ENCODE measurements around the gene PBX1.
A peak's percentile ranks its signal among the peaks of the same experiment; 100 is the strongest.

The PBX1 gene

DNA sequence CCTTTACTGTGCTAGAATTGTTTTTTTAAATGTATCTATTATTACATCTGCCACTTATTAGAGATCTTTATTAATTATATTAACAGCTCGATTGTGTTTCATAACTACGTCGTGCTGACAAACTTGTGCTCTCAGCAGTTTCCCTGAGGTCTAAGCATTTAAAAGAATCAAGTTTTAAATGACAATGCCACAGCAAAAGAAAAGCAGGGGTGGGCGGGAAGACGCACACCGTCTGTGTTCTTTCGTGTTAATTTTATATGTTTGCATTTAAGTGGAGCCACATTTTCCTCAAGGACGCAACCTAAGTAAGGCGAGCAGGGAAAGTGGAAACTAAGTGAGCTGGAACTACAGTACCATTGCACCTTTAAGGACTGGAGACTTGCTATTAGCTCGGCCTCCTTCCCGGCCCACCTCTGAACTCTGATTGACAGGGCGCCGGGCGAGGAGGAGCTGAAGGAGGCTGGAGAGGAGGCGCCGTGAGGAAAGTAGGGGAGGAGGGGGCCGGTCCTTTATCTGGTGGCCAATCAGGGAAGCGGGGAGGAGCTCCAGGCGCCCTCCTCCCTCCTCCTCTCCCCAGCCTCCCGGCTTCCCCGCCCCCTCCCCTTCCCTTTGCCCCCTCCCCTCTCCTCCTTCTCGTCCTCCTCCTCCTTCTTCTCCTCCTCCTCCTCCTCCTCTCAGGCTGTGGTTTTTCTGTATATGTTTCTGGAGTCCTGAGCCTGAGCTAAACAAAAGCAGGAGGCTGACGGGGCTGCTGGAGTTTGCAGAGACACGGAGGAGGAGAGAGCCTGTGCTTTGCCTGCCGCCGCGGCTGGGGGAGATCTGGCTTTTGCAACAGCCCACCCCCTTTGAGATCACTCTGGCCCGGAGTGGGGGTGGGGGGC is at the start of gene PBX1:
TSS of gene PBX1 (plus strand) at position 724 of the 881 bp plus-strand sequence.
- peak within 1 kb of the TSS; percentile 66 for H3K4me3 ChIP-seq (ENCODE audit: low read depth, low read length)
- in situ Hi-C loops (cut with HindIII; ENCODE audit: low sequenced_read_pairs), result no loop called here
- TF ChIP-seq, protein P1, sequence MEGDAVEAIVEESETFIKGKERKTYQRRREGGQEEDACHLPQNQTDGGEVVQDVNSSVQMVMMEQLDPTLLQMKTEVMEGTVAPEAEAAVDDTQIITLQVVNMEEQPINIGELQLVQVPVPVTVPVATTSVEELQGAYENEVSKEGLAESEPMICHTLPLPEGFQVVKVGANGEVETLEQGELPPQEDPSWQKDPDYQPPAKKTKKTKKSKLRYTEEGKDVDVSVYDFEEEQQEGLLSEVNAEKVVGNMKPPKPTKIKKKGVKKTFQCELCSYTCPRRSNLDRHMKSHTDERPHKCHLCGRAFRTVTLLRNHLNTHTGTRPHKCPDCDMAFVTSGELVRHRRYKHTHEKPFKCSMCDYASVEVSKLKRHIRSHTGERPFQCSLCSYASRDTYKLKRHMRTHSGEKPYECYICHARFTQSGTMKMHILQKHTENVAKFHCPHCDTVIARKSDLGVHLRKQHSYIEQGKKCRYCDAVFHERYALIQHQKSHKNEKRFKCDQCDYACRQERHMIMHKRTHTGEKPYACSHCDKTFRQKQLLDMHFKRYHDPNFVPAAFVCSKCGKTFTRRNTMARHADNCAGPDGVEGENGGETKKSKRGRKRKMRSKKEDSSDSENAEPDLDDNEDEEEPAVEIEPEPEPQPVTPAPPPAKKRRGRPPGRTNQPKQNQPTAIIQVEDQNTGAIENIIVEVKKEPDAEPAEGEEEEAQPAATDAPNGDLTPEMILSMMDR (IDR thresholded peaks at IDR 0.05; ENCODE audit: low read depth, low read length, missing control alignments), result no peak
- DNase-seq (ENCODE audit: low read depth), result peak; percentile 97

DNA sequence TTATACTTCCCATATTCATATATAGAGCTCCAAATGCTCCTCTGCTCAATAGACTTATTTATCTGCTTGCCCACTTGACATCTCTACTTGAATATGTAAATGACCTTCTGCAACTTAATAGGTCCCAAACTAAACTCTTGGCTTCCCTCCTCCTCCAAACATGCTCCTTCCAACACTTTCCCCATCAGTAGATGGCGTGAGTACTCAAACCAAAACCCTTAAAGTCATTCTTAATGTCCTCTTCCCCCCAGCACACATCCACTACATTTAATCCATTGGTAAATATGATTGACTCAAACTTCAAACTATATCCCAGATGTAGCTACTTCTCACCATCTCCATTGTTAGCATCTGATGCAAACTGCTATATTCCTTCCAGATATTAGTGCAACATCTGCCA is 48.5 kb upstream of the PBX1 start:
- TF ChIP-seq, protein P1 (IDR thresholded peaks at IDR 0.05; ENCODE audit: low read depth, low read length, missing control alignments), result no peak
- H3K4me3 ChIP-seq (ENCODE audit: low read depth, low read length), result no peak overlapping the region
- DNase-seq (ENCODE audit: low read depth), result no peak
- in situ Hi-C loops (cut with HindIII; ENCODE audit: low sequenced_read_pairs), result loop anchor here (25.0 kb wide), 1 partner anchor 98 kb away; no protein-coding TSS in a partner anchor

- H3K4me3 ChIP-seq (ENCODE audit: low read depth, low read length), result no peak overlapping the region
- in situ Hi-C loops (cut with HindIII; ENCODE audit: low sequenced_read_pairs), result loop anchor here (25.0 kb wide), 1 partner anchor 99 kb away; no protein-coding TSS in a partner anchor
- TF ChIP-seq, protein P1 (IDR thresholded peaks at IDR 0.05; ENCODE audit: low read depth, low read length, missing control alignments), result no peak
- no peak for DNase-seq (ENCODE audit: low read depth)
Observed at GRCh38 chr1:164511001-164511705, 47.8 kb upstream of the PBX1 start.

DNA sequence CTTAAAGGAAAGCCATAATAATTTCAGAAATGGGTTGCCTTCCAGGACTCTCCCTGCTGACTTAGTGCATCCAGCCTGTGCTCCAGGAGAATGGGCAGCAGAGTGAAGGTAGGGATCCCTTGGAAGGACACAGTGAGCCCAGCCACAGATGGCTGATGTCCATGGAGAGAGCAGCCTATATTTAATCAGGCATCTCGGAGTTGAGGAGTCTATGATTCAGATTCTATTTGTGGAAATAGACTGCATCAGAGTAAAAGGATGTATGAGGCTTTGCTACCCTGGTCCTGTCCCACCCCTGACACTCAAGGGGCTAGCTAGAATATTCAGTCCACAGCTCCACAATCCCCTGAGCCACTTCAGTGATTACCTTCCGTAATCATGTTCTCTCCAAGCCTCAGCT is 43.8 kb upstream of the PBX1 start:
- no peak for DNase-seq (ENCODE audit: low read depth)
- TF ChIP-seq, protein P1 (IDR thresholded peaks at IDR 0.05; ENCODE audit: low read depth, low read length, missing control alignments), result no peak
- in situ Hi-C loops (cut with HindIII; ENCODE audit: low sequenced_read_pairs), result loop anchor here (25.0 kb wide), 1 partner anchor 103 kb away; no protein-coding TSS in a partner anchor
- no peak overlapping the region for H3K4me3 ChIP-seq (ENCODE audit: low read depth, low read length)

- TF ChIP-seq, protein P1 (IDR thresholded peaks at IDR 0.05; ENCODE audit: low read depth, low read length, missing control alignments), result no peak
- in situ Hi-C loops (cut with HindIII; ENCODE audit: low sequenced_read_pairs), result loop anchor here (25.0 kb wide), 1 partner anchor 104 kb away; no protein-coding TSS in a partner anchor
- no peak for DNase-seq (ENCODE audit: low read depth)
- H3K4me3 ChIP-seq (ENCODE audit: low read depth, low read length), result no peak overlapping the region
Observed at GRCh38 chr1:164515711-164516331, 43.2 kb upstream of the PBX1 start.

DNA sequence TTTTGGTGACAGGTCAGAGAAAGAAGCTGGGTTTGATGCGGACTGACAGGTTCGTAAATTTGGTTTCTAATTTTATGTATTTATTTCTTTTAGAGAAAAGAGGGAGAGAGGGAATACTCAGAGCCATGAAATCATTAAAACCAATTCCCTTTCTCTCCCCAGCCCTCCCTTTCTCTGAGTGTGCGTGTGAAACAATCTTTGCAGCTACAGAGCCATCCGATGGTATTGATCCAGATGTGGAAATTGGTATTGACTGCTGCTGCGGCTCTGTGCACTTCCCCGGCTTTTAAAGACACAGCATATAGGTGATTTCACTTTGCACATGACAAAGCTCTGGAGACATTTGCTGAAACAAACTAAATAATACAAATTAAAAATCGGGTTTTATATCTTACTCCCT is 42.4 kb upstream of the PBX1 start:
- no peak for DNase-seq (ENCODE audit: low read depth)
- in situ Hi-C loops (cut with HindIII; ENCODE audit: low sequenced_read_pairs), result loop anchor here (25.0 kb wide), 1 partner anchor 104 kb away; no protein-coding TSS in a partner anchor
- H3K4me3 ChIP-seq (ENCODE audit: low read depth, low read length), result no peak overlapping the region
- TF ChIP-seq, protein P1 (IDR thresholded peaks at IDR 0.05; ENCODE audit: low read depth, low read length, missing control alignments), result no peak
